ENCODE results near the gene GALNT16. TPM values are rescaled to one million over a fixed set of nuclear protein-coding genes. Genes with fewer than 3 reads are reported as not detected.
A peak's percentile ranks its signal among the peaks of the same experiment; 100 is the strongest.

The GALNT16 gene
- polyA plus RNA-seq, 1 experiment: 1.7 TPM

DNA sequence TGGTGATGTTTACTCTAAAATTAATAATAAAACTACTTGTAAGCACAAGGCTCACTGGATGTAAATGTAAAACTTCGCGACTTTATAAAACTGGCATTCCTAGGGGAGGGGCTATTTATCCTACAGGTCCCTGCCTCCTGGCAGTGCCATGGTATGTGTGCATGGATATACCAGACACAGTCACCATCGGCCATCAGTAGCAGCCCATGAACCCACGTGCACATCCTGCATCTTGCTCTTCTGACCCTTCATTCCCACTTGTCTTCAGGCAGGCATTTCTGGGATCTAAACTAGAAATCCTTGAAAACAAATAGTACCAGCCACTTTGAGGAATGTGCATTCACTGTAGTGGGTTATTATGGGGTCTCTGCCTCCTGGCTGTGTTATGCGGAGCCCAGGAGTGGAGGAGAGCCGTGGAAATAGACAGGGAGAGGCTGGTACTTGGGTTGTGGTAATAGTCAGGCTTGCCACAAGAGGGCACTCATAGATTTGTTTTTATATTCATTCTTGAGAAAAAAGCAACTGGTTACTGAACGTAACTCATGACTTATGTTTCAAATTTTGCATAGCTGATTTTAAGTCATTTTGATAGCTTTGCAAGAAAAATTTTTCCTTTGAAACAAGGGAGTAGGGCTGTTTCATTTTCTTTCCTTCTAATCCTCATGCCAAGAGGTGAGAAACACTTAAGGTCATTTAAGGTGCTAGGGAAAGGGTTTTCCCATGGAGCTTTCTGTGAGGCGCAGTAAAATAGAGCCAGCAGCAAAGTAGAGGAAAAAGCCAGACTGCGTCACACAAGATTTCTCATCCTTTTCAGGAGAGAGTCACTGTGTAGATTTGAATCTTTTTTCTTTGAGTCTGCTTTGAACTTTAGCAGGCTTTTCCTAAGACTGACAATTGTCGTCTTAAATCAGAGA, 17.4 kb upstream of the GALNT16 start:
- peak; percentile 27 for DNase-seq (ENCODE audit: low read depth)
- TF ChIP-seq, protein P1, sequence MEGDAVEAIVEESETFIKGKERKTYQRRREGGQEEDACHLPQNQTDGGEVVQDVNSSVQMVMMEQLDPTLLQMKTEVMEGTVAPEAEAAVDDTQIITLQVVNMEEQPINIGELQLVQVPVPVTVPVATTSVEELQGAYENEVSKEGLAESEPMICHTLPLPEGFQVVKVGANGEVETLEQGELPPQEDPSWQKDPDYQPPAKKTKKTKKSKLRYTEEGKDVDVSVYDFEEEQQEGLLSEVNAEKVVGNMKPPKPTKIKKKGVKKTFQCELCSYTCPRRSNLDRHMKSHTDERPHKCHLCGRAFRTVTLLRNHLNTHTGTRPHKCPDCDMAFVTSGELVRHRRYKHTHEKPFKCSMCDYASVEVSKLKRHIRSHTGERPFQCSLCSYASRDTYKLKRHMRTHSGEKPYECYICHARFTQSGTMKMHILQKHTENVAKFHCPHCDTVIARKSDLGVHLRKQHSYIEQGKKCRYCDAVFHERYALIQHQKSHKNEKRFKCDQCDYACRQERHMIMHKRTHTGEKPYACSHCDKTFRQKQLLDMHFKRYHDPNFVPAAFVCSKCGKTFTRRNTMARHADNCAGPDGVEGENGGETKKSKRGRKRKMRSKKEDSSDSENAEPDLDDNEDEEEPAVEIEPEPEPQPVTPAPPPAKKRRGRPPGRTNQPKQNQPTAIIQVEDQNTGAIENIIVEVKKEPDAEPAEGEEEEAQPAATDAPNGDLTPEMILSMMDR (IDR thresholded peaks at IDR 0.05; ENCODE audit: insufficient read depth, low read depth, low read length): peak; percentile 63
- H3K4me3 ChIP-seq (ENCODE audit: low read depth, low read length): no peak overlapping the region

DNA sequence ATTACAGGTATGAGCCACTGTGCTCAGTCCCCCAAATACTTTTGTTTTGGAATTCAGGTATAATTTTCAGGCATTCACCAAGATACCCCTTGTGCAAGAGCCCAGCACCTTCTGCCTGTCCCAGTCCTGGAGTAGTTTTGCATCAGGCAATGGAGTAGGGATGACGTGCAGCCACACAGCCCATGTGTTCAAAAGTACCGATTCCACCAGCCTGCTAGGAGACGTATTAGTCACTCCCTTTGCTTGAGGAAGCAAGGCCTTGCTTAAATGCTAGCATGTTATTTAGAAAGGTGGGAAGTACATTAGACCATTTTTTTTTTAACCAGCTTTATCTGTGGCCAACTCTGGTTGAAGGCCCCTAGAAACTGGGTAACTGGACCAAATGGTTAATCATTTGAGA, 15.0 kb upstream of the GALNT16 start:
- TF ChIP-seq, protein P1 (IDR thresholded peaks at IDR 0.05; ENCODE audit: insufficient read depth, low read depth, low read length): no peak
- ChIA-PET POLR2A (no interaction called here), CTCF (interaction anchor here (1.0 to 1.4 kb wide), 2 partner anchors 43 to 117 kb away, joined by 5 to 6 read pairs; no protein-coding TSS in a partner anchor)

More for the DNA sequence above, 17.4 kb upstream of the GALNT16 start:
- Histone ChIP-seq H3K36me3 (ENCODE audit: control insufficient read depth, insufficient read depth, low read length) (peaks cover 8% of the 10 kb centered on the region), H3K27me3 (ENCODE audit: control insufficient read depth, insufficient read depth, low read length) (no peaks in the 10 kb centered on the region)
- ChIA-PET CTCF (interaction anchor here (0.6 to 4.7 kb wide), 54 partner anchors 9 to 333 kb away, joined by 3 to 50 read pairs (median 4); partner anchors contain the start of genes CCDC177, ERH and SLC39A9), POLR2A (interaction anchor here (0.6 kb wide), 1 partner anchor 101 kb away, joined by 3 read pairs; no protein-coding TSS in a partner anchor)

DNA sequence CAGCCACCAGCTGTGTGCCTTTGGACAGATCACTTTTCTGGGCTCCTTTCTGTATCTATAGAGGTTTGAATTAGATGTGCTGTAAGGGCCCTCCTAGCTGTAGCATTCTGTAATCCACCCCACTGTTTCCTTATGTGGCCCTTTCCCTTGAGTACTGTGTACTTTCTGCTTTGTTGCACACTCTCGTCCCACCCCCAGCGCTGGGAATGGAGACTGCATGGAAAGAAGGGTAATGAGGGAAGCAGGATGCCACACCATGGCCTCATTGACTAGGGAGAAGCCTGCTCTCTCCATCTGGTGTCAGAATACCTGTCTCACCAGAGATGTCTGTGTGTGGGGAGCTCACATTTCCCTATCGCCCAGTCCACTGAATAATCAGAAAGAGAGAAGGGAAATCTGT, 13.6 kb upstream of the GALNT16 start:
- TF ChIP-seq, protein P1 (IDR thresholded peaks at IDR 0.05; ENCODE audit: insufficient read depth, low read depth, low read length): no peak
- H3K27me3 ChIP-seq (ENCODE audit: control insufficient read depth, insufficient read depth, low read length): no peaks in the 10 kb centered on the region
- POLR2A ChIA-PET: no interaction called here
- no peak overlapping the region for H3K4me3 ChIP-seq (ENCODE audit: low read depth, low read length)
- no peaks in the 10 kb centered on the region for H3K36me3 ChIP-seq (ENCODE audit: control insufficient read depth, insufficient read depth, low read length)
- CTCF ChIA-PET: interaction anchor here (0.6 to 3.7 kb wide), 6 partner anchors 22 to 222 kb away, joined by 3 to 14 read pairs (median 6); no protein-coding TSS in a partner anchor
- DNase-seq (ENCODE audit: low read depth): no peak

More for the DNA sequence above, 15.0 kb upstream of the GALNT16 start:
- H3K27me3 ChIP-seq (ENCODE audit: control insufficient read depth, insufficient read depth, low read length): no peaks in the 10 kb centered on the region
- DNase-seq (ENCODE audit: low read depth): no peak
- no peak overlapping the region for H3K4me3 ChIP-seq (ENCODE audit: low read depth, low read length)
- peaks cover 5% of the 10 kb centered on the region for H3K36me3 ChIP-seq (ENCODE audit: control insufficient read depth, insufficient read depth, low read length)

- no peaks in the 10 kb centered on the region for H3K36me3 ChIP-seq (ENCODE audit: control insufficient read depth, insufficient read depth, low read length)
- H3K4me3 ChIP-seq (ENCODE audit: low read depth, low read length): no peak overlapping the region
- POLR2A ChIA-PET: interaction anchor here (0.7 kb wide), 1 partner anchor 20 kb away, joined by 5 read pairs; no protein-coding TSS in a partner anchor
- no peaks in the 10 kb centered on the region for H3K27me3 ChIP-seq (ENCODE audit: control insufficient read depth, insufficient read depth, low read length)
- CTCF ChIA-PET: interaction anchor here (0.7 to 4.1 kb wide), 16 partner anchors 8 to 212 kb away, joined by 3 to 17 read pairs (median 4); partner anchors contain the start of gene GALNT16
- DNase-seq (ENCODE audit: low read depth): peak; percentile 92
- TF ChIP-seq, protein P1 (IDR thresholded peaks at IDR 0.05; ENCODE audit: insufficient read depth, low read depth, low read length): peak; percentile 45; the same call in 1 of the 2 replicates
These were observed 12.1 kb upstream of the GALNT16 start for GRCh38 chr14:69247676-69248440.

Measured in BJ (cell line).